Neural progenitor cell (in vitro differentiated cells): Measurements from ENCODE around the gene TOLLIP.

ENCODE experiments used
- EZH2 ChIP-seq: fragments of 200-600 bp; sonication (generic); IDR thresholded peaks from 2 replicates; pipeline ENCODE4 v1.6.1; 2017; ENCODE audit warnings: antibody characterized with exemption, mild to moderate bottlenecking, moderate library complexity
- EZH2phosphoT487 ChIP-seq: fragments of 200-600 bp; sonication (generic); IDR thresholded peaks from 2 replicates; pipeline ENCODE4 v1.6.1; 2017; ENCODE audit warnings: antibody characterized with exemption
- TF ChIP-seq, protein P1 (sequence below): fragments of 200-600 bp; sonication (generic); IDR thresholded peaks from 2 replicates; pipeline ENCODE4 v1.5.1; 2017; ENCODE audit warnings: antibody characterized with exemption, mild to moderate bottlenecking

DNA sequence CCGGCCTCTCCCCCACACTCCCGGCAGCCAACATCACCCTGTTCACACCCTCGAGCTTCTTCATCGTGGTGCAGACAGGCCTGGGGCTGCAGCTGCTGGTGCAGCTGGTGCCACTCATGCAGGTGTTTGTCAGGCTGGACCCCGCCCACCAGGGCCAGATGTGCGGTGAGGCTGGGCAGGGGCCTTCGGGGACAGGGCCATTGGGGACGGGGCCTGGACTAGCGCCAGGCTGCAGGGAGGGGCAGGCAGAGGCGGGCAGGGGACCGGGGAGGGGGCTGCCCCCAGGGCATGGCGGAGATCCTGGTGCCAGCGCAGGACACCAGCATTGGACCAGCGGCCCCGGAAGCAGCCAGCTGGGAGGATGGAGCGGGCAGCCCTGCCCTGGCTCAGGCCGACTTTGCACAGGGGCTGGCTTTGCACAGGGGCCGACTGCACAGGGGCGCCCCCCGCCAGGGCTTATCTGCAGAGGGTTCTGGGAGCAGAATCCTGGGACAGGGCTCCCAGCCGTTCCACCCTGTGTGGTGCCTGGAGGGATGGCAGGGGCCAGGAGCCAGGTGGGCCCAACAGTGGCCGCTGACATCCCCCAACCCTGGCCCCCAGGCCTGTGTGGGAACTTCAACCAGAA lies 77.9 kb downstream of the TOLLIP start:
- TF ChIP-seq, protein P1, sequence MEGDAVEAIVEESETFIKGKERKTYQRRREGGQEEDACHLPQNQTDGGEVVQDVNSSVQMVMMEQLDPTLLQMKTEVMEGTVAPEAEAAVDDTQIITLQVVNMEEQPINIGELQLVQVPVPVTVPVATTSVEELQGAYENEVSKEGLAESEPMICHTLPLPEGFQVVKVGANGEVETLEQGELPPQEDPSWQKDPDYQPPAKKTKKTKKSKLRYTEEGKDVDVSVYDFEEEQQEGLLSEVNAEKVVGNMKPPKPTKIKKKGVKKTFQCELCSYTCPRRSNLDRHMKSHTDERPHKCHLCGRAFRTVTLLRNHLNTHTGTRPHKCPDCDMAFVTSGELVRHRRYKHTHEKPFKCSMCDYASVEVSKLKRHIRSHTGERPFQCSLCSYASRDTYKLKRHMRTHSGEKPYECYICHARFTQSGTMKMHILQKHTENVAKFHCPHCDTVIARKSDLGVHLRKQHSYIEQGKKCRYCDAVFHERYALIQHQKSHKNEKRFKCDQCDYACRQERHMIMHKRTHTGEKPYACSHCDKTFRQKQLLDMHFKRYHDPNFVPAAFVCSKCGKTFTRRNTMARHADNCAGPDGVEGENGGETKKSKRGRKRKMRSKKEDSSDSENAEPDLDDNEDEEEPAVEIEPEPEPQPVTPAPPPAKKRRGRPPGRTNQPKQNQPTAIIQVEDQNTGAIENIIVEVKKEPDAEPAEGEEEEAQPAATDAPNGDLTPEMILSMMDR: no peak
- TF ChIP-seq EZH2phosphoT487: no peak
- TF ChIP-seq EZH2: no peak
